Endodermal cell (in vitro differentiated cells): ENCODE measurements around the gene PCDHGB7. TPM values are rescaled to one million over a fixed set of nuclear protein-coding genes. Genes with fewer than 3 reads are reported as not detected.
A peak's percentile ranks its signal among the peaks of the same experiment; 100 is the strongest.

Source experiments
- DNase-seq: peaks from one replicate; pipeline ENCODE4 v3.0.0-alpha.2; 2017
- H3K27ac ChIP-seq: 2 replicates; pipeline ENCODE4 v1.5.1; 2013; ENCODE audit warnings: mild to moderate bottlenecking, low read depth, low read length, moderate library complexity
- H3K27me3 ChIP-seq: 2 replicates; pipeline ENCODE4 v1.6.1; 2013; ENCODE audit warnings: mild to moderate bottlenecking, low read length, moderate library complexity; ENCODE audit not compliant: insufficient read depth, control insufficient read depth, poor library complexity, severe bottlenecking
- H3K36me3 ChIP-seq: 2 replicates; pipeline ENCODE4 v1.7.0; 2013; ENCODE audit warnings: mild to moderate bottlenecking, low read length, moderate library complexity; ENCODE audit not compliant: control insufficient read depth, insufficient read depth
- H3K4me1 ChIP-seq: one replicate; pipeline ENCODE4 v1.7.0; 2013; ENCODE audit warnings: low read length; ENCODE audit not compliant: control insufficient read depth, insufficient read depth
- H3K4me3 ChIP-seq: 2 replicates; pipeline ENCODE4 v1.5.1; 2013; ENCODE audit warnings: mild to moderate bottlenecking, low read length, moderate library complexity
- H3K9ac ChIP-seq: 2 replicates; pipeline ENCODE4 v1.6.1; 2013; ENCODE audit warnings: mild to moderate bottlenecking, low read length, moderate library complexity; ENCODE audit not compliant: poor library complexity, severe bottlenecking; ENCODE audit errors: extremely low read depth
- H3K9me3 ChIP-seq: 2 replicates; pipeline ENCODE4 v1.6.1; 2013; ENCODE audit warnings: mild to moderate bottlenecking, low read length, moderate library complexity; ENCODE audit not compliant: control insufficient read depth
- H3K27ac Mint-ChIP-seq: 2 replicates; pipeline ENCODE4 v1.8.0; 2020; ENCODE audit warnings: mixed read lengths
- H3K27me3 Mint-ChIP-seq: 2 replicates; pipeline ENCODE4 v1.8.0; 2021; ENCODE audit warnings: mild to moderate bottlenecking, mixed read lengths; ENCODE audit not compliant: insufficient read depth
- H3K36me3 Mint-ChIP-seq: 2 replicates; pipeline ENCODE4 v1.8.0; 2020; ENCODE audit warnings: low read depth, mixed read lengths
- H3K4me1 Mint-ChIP-seq: 2 replicates; pipeline ENCODE4 v1.8.0; 2020; ENCODE audit warnings: mixed read lengths
- H3K4me3 Mint-ChIP-seq: 2 replicates; pipeline ENCODE4 v1.8.0; 2020; ENCODE audit warnings: mild to moderate bottlenecking, moderate library complexity, mixed read lengths
- H3K9me3 Mint-ChIP-seq: 2 replicates; pipeline ENCODE4 v1.8.0; 2020; ENCODE audit warnings: mild to moderate bottlenecking, mixed read lengths
- CTCF ChIP-seq: fragments of 200-600 bp; sonication (generic); conservative IDR thresholded peaks from 2 replicates; pipeline ENCODE4 v1.5.0; 2021; ENCODE audit warnings: antibody characterized with exemption, mild to moderate bottlenecking
- WGBS, 2 experiments: methylation state at CpG; one replicate each; pipeline versions ENCODE4 v1.1.5 to v1.1.7; 2013; ENCODE audit warnings: missing lambda C conversion rate in 2 of 2, mixed read lengths in 1 of 2; ENCODE audit not compliant: insufficient coverage in 1 of 2, insufficient read length in 1 of 2; 5-methylcytosine and 5-hydroxymethylcytosine counted together
- total RNA-seq, 2 donors: library from RNA; stranded (reverse); fragmentation: NEBNext Ultra II Directional in 1 of 2; extraction: Animal tissue kit (Norgen Biotek cat#: 25700) in 1 of 2; gene quantifications; 2 replicates in 1 of 2; 3 replicates in 1 of 2; pipeline ENCODE4 v1.2.1, GENCODE V29; 2021

Gene PCDHGB7
- total RNA-seq, 2 donors from 2014 or later = 15.3 to 19.3 TPM

- H3K9me3 ChIP-seq = peaks cover 40% of the 10 kb centered on the region
These were observed 45.7 kb upstream of the PCDHGB7 start for GRCh38 chr5:141371572-141372475.

DNA sequence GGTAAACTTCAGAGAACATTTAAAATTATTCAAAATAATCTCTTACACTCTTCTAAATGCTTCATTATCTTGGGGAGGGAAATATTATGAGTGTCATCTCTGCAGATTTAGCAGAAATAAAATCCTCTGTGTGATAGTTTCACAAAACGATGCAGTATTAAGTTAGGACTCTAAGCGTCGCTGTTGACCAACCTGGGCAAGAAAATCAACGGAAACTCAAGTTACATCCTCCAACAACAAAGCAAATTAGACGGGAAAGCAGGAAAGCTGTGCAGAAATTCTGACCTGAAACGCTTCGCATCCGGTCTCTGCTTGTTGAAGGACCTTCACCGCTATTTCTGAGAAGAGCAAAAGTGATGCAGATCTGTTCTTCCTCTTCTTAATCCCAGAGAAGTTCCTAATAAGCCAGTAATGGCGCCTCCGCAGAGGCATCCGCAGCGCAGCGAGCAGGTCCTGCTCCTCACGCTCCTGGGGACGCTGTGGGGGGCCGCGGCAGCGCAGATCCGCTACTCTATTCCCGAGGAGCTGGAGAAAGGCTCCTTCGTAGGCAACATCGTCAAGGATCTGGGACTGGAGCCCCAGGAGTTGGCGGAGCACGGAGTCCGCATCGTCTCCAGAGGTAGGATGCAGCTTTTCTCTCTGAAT lies 43.7 kb upstream of the PCDHGB7 start, which contains the start of gene PCDHGA6:
PCDHGA6 (plus strand) TSS at position 219 of the 645 bp plus-strand sequence; CDS start at position 412, 193 bp downstream.
- no peak within 1 kb of the TSS for H3K27ac ChIP-seq
- no peak within 1 kb of the TSS for H3K9ac ChIP-seq
- peaks cover 52% of the 10 kb centered on the region for H3K9me3 ChIP-seq
- 93 to 96% methylated on average over 26 to 27 of the region's 27 CpGs for WGBS, 2 experiments
- no peaks in the 10 kb centered on the region for H3K4me1 ChIP-seq
- peak within 1 kb of the TSS; percentile 26 for H3K4me3 Mint-ChIP-seq
- H3K9me3 Mint-ChIP-seq = peaks cover 61% of the 10 kb centered on the region
- no peaks in the 10 kb centered on the region for H3K27me3 ChIP-seq
- H3K4me3 ChIP-seq = no peak within 1 kb of the TSS
- H3K27me3 Mint-ChIP-seq = no peaks in the 10 kb centered on the region
- no peak for DNase-seq
- H3K36me3 Mint-ChIP-seq = peaks cover 48% of the 10 kb centered on the region
- no peak within 1 kb of the TSS for H3K27ac Mint-ChIP-seq
- TF ChIP-seq CTCF = peak; percentile 39
- no peaks in the 10 kb centered on the region for H3K4me1 Mint-ChIP-seq
- no peaks in the 10 kb centered on the region for H3K36me3 ChIP-seq

More at GRCh38 chr5:141371572-141372475, 45.7 kb upstream of the PCDHGB7 start:
- H3K36me3 ChIP-seq = no peaks in the 10 kb centered on the region
- no peak for DNase-seq
- TF ChIP-seq CTCF = no peak
- peaks cover 59% of the 10 kb centered on the region for H3K9me3 Mint-ChIP-seq
- no peak overlapping the region for H3K4me3 ChIP-seq
- no peaks in the 10 kb centered on the region for H3K4me1 ChIP-seq
- H3K4me3 Mint-ChIP-seq = no peak overlapping the region
- H3K27me3 ChIP-seq = no peaks in the 10 kb centered on the region
- no peak overlapping the region for H3K27ac ChIP-seq
- H3K36me3 Mint-ChIP-seq = peaks cover 43% of the 10 kb centered on the region
- H3K27ac Mint-ChIP-seq = no peak overlapping the region
- H3K9ac ChIP-seq = no peak overlapping the region
- no peaks in the 10 kb centered on the region for H3K4me1 Mint-ChIP-seq
- no peaks in the 10 kb centered on the region for H3K27me3 Mint-ChIP-seq
- WGBS, 2 experiments = 95 to 96% methylated on average over 58 to 69 of the region's 69 CpGs

GRCh38 chr5:141374627-141375026 lies 42.9 kb upstream of the PCDHGB7 start:
- Mint-ChIP-seq H3K36me3 (peaks cover 49% of the 10 kb centered on the region), H3K9me3 (peaks cover 60% of the 10 kb centered on the region), H3K4me3 (no peak overlapping the region), H3K27me3 (no peaks in the 10 kb centered on the region), H3K4me1 (no peaks in the 10 kb centered on the region), H3K27ac (no peak overlapping the region)
- Histone ChIP-seq H3K27me3 (no peaks in the 10 kb centered on the region), H3K9ac (no peak overlapping the region), H3K4me1 (no peaks in the 10 kb centered on the region), H3K27ac (no peak overlapping the region), H3K4me3 (no peak overlapping the region), H3K36me3 (no peaks in the 10 kb centered on the region), H3K9me3 (peaks cover 52% of the 10 kb centered on the region)
- TF ChIP-seq CTCF = no peak
- DNase-seq = no peak
- WGBS, 2 experiments = 95 to 96% methylated on average over 11 to 14 of the region's 14 CpGs
